ENCODE data around the gene GPR179.

GRCh38 chr17:38329808-38330730 is 13.7 kb downstream of the GPR179 start:
- TF ChIP-seq, protein P1, sequence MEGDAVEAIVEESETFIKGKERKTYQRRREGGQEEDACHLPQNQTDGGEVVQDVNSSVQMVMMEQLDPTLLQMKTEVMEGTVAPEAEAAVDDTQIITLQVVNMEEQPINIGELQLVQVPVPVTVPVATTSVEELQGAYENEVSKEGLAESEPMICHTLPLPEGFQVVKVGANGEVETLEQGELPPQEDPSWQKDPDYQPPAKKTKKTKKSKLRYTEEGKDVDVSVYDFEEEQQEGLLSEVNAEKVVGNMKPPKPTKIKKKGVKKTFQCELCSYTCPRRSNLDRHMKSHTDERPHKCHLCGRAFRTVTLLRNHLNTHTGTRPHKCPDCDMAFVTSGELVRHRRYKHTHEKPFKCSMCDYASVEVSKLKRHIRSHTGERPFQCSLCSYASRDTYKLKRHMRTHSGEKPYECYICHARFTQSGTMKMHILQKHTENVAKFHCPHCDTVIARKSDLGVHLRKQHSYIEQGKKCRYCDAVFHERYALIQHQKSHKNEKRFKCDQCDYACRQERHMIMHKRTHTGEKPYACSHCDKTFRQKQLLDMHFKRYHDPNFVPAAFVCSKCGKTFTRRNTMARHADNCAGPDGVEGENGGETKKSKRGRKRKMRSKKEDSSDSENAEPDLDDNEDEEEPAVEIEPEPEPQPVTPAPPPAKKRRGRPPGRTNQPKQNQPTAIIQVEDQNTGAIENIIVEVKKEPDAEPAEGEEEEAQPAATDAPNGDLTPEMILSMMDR (IDR thresholded peaks at IDR 0.05; ENCODE audit: poor library complexity, severe bottlenecking), result no peak
- TF ChIP-seq EP300 (conservative IDR thresholded peaks at IDR 0.05; ENCODE audit: poor library complexity, severe bottlenecking), result no peak
- TF ChIP-seq POLR2AphosphoS5 (IDR thresholded peaks at IDR 0.05), result no peak
- TF ChIP-seq EZH2 (IDR thresholded peaks at IDR 0.05; ENCODE audit: borderline replicate concordance, insufficient read depth, low read length, poor library complexity, severe bottlenecking), result no peak
- TF ChIP-seq TAF1 (IDR thresholded peaks at IDR 0.05; ENCODE audit: low read depth), result no peak
- no peak for TF ChIP-seq SMC3 (conservative IDR thresholded peaks at IDR 0.05; ENCODE audit: poor library complexity)
- TF ChIP-seq MXI1 (conservative IDR thresholded peaks at IDR 0.05; ENCODE audit: poor library complexity, severe bottlenecking), result no peak
- TF ChIP-seq, protein P2, sequence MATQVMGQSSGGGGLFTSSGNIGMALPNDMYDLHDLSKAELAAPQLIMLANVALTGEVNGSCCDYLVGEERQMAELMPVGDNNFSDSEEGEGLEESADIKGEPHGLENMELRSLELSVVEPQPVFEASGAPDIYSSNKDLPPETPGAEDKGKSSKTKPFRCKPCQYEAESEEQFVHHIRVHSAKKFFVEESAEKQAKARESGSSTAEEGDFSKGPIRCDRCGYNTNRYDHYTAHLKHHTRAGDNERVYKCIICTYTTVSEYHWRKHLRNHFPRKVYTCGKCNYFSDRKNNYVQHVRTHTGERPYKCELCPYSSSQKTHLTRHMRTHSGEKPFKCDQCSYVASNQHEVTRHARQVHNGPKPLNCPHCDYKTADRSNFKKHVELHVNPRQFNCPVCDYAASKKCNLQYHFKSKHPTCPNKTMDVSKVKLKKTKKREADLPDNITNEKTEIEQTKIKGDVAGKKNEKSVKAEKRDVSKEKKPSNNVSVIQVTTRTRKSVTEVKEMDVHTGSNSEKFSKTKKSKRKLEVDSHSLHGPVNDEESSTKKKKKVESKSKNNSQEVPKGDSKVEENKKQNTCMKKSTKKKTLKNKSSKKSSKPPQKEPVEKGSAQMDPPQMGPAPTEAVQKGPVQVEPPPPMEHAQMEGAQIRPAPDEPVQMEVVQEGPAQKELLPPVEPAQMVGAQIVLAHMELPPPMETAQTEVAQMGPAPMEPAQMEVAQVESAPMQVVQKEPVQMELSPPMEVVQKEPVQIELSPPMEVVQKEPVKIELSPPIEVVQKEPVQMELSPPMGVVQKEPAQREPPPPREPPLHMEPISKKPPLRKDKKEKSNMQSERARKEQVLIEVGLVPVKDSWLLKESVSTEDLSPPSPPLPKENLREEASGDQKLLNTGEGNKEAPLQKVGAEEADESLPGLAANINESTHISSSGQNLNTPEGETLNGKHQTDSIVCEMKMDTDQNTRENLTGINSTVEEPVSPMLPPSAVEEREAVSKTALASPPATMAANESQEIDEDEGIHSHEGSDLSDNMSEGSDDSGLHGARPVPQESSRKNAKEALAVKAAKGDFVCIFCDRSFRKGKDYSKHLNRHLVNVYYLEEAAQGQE (IDR thresholded peaks at IDR 0.05; ENCODE audit: borderline replicate concordance), result no peak
- no peak for TF ChIP-seq RAD21 (conservative IDR thresholded peaks at IDR 0.05)
